Mesodermal cell (in vitro differentiated cells): ENCODE results near the gene JMJD7.

ENCODE experiments used
- H3K27ac ChIP-seq: 2 replicates; pipeline ENCODE4 v1.7.0; 2013; ENCODE audit warnings: mild to moderate bottlenecking, low read depth, low read length, moderate library complexity; ENCODE audit not compliant: severe bottlenecking
- H3K36me3 ChIP-seq: 2 replicates; pipeline ENCODE4 v1.7.1; 2013; ENCODE audit warnings: mild to moderate bottlenecking, low read length, moderate library complexity; ENCODE audit not compliant: control insufficient read depth, insufficient read depth
- H3K4me1 ChIP-seq: one replicate; pipeline ENCODE4 v1.7.1; 2013; ENCODE audit warnings: mild to moderate bottlenecking, low read length; ENCODE audit not compliant: insufficient read depth, control insufficient read depth, poor library complexity, severe bottlenecking
- H3K4me3 ChIP-seq: 2 replicates; pipeline ENCODE4 v1.7.0; 2013; ENCODE audit warnings: low read length, control low read depth, mild to moderate bottlenecking; ENCODE audit not compliant: insufficient read depth, poor library complexity, severe bottlenecking; ENCODE audit errors: extremely low read depth
- H3K9me3 ChIP-seq: 2 replicates; pipeline ENCODE4 v1.7.1; 2013; ENCODE audit warnings: mild to moderate bottlenecking, low read length, moderate library complexity; ENCODE audit not compliant: control insufficient read depth
- WGBS, 2 experiments: methylation state at CpG; one replicate each; pipeline ENCODE4 v1.1.5; 2013; ENCODE audit warnings: missing lambda C conversion rate in 2 of 2; ENCODE audit not compliant: insufficient coverage in 2 of 2; 5-methylcytosine and 5-hydroxymethylcytosine counted together

JMJD7 gene

DNA sequence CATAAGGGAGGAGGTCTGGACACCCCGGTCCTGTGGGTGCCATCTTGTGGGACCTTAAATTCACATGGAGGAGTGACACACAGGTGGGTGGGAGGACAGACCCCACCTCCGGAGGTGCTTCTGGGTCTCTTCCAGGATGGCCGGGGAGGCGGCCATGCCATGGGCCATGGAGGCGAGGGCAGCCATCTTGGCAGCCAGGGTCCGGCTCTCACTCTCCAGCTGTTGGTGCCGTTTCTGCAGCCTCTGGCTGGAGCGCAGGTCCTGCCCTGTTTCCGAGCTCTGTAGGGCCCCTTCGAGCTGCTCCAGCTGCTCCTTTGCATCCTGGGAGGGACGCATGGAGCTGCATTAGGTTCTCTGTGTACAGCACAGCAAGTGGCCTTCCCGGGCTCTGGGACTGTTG lies 46.8 kb downstream of the JMJD7 start:
- H3K27ac ChIP-seq: no peak overlapping the region
- no peaks in the 10 kb centered on the region for H3K36me3 ChIP-seq
- 91 to 97% methylated on average over 12 of the region's 12 CpGs for WGBS, 2 experiments
- H3K4me1 ChIP-seq: no peaks in the 10 kb centered on the region
- H3K4me3 ChIP-seq: no peak overlapping the region
- H3K9me3 ChIP-seq: no peaks in the 10 kb centered on the region

DNA sequence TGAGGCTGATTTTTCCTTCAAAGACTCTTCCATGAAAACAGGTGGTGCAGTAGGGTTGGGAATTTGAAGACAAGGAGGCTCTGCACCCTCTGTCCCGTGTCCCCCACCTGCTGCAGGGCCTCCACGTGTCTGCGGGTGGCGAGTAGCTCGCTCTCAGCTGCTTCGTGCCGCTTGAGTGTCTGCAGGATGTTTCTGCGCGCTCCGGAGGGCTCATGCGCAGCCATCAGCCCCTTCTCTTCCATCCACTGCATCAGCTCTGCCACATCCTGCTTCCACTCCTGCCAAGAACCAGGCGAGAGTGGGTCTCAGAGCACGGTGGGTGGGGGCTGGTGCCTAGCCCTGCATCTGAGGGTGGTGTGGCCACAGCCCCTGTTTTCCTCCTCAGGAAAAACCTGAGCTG lies 48.1 kb downstream of the JMJD7 start:
- Histone ChIP-seq H3K9me3 (no peaks in the 10 kb centered on the region), H3K4me3 (no peak overlapping the region), H3K4me1 (no peaks in the 10 kb centered on the region), H3K27ac (no peak overlapping the region), H3K36me3 (no peaks in the 10 kb centered on the region)
- 86 to 92% methylated on average over 13 of the region's 13 CpGs for WGBS, 2 experiments

DNA sequence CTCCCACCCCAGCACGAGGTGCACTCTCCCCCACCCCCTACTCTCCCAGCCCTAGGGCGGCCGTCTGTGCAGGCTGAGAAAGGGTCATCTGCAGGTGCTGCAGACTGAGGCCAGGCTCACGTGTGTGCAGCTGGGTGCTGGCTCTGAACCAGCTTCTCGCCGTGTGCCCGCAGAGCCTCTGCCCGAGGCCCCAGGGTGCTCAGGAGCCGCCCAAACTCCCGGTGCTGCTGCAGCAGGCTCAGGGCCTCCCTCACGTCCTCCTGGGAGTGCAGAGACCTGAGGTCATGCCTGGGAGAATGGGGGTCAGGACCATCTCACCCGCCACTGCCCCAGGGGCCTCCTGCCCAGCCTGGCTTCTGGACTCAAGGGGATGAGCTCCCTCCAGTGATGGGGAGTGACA lies 48.8 kb downstream of the JMJD7 start:
- Histone ChIP-seq H3K27ac (no peak overlapping the region), H3K9me3 (no peaks in the 10 kb centered on the region), H3K4me1 (no peaks in the 10 kb centered on the region), H3K36me3 (no peaks in the 10 kb centered on the region), H3K4me3 (no peak overlapping the region)
- 88 to 89% methylated on average over 10 to 11 of the region's 12 CpGs for WGBS, 2 experiments

DNA sequence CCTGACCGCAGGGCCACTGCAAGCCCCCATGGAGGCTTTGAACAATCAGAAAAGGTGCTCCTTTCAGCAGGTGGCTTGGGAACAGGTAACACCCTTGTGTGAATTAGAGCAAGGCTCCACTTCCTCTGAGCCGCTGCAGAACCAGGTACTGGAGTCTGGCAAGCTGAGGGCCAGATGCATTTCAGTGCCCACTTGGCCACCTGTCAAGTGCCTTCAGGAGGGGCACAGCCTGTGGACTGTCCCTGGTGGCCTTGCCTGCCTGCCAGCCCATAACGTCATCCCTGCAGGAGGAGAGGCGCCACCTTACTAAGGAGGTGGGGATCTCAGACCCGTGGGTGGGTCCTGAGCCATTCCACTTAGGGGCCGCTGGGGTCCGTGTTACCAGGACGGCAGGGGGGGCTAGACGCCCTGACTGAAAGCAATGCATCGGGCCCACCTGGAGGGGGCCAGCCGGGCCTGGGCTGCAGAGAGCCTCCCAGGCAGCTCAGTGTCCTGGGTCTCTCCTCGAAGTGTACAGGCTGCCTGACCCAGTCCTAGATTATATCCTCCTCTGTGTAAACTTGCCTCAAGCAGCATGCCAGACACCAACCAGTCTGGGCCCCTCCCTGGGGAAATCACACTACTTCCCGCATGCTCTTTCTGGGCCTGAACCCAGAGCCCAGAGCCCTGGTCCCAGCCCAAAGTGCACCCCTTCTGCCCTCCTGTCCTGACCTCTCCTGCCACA lies 49.9 kb downstream of the JMJD7 start:
- no peaks in the 10 kb centered on the region for H3K9me3 ChIP-seq
- H3K36me3 ChIP-seq: no peaks in the 10 kb centered on the region
- H3K27ac ChIP-seq: no peak overlapping the region
- H3K4me1 ChIP-seq: no peaks in the 10 kb centered on the region
- no peak overlapping the region for H3K4me3 ChIP-seq
- 77 to 80% methylated on average over 12 of the region's 13 CpGs for WGBS, 2 experiments

DNA sequence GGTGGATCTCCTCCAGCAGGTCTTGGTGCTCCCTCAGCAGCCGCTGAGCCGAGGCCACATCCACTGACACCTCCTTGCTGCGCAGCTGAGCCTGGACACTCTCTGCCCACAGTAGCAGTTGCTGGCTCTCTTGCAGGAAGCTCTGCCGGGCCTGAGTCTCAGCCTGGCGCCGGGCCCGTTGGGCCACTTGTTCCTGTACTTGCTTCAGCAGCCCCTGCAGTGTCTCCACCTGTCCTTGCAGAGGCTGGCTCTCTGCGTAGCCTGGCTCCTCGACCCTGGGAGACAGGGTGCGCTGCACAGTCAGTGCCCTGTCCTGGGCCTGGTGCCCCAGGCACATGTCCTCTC lies 50.4 kb downstream of the JMJD7 start:
- WGBS, 2 experiments: 93% methylated on average over 8 to 10 of the region's 10 CpGs
- H3K27ac ChIP-seq: no peak overlapping the region
- H3K4me3 ChIP-seq: no peak overlapping the region
- no peaks in the 10 kb centered on the region for H3K9me3 ChIP-seq
- H3K36me3 ChIP-seq: no peaks in the 10 kb centered on the region
- no peaks in the 10 kb centered on the region for H3K4me1 ChIP-seq

DNA sequence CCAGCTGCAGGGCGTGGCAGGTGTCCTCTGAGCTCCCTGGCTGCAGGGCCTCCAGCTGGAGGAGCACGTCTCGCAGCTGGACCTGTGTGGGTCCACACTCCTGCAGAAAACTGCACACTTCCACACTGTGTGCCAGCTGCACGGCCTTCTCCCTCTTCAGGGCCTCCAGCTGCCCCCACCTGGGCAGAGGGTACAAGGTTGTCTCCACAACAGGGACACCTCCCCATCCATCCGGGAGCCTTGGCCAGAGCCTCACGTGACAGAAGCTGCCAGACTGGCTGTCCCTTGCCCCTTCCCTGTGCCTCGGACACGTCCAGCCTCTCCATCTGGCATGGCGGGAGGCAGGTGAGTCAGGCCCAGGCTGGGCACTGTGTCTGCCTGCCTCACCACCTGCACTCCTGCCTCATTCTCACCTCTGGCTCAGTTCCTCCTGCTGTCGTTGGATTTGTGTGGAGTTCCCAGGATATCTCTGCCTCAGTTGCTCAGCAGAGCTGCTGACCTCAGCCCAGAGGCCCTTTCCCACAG lies 51.5 kb downstream of the JMJD7 start:
- Histone ChIP-seq H3K36me3 (no peaks in the 10 kb centered on the region), H3K27ac (no peak overlapping the region), H3K4me1 (no peaks in the 10 kb centered on the region), H3K4me3 (no peak overlapping the region), H3K9me3 (no peaks in the 10 kb centered on the region)
- 84 to 95% methylated on average over 8 to 10 of the region's 10 CpGs for WGBS, 2 experiments

DNA sequence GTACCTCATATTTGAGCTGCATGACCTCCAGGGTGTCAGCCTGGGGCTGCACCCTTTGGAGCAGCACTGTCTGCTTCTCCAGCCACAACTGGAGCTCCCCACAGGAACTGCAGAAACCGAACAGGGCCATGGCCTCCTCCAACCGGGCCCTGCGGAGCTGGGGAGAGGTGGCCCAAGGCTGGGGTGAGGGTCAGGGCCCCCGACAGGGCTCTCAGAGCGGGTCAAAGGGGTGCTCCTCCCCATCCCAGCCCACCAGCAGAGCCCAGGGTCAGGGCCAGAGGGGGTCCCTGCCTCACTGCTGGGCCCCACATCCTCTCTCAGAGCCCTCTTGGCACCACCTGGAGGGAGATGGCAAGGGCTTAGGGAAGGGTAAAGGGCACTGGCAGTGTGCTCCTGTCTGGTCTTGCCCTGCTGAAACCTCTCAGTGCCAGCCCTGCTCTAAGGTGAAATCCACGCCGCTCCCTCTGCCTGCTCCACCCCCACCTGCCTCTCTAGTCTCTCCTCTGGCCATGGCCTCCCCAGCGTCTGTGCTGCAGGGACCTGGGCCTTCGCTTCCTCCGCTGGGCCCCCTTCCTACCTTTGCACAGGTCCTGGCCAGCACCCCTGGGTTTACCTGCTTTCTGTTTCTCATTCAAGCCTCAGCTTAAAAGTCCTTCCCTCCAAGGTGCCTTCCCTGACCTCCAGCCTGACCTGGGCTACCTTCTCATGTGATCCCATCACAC lies 52.4 kb downstream of the JMJD7 start:
- Histone ChIP-seq H3K9me3 (no peaks in the 10 kb centered on the region), H3K4me1 (no peaks in the 10 kb centered on the region), H3K27ac (no peak overlapping the region), H3K36me3 (no peaks in the 10 kb centered on the region), H3K4me3 (no peak overlapping the region)
- 90 to 98% methylated on average over 6 to 8 of the region's 10 CpGs for WGBS, 2 experiments

DNA sequence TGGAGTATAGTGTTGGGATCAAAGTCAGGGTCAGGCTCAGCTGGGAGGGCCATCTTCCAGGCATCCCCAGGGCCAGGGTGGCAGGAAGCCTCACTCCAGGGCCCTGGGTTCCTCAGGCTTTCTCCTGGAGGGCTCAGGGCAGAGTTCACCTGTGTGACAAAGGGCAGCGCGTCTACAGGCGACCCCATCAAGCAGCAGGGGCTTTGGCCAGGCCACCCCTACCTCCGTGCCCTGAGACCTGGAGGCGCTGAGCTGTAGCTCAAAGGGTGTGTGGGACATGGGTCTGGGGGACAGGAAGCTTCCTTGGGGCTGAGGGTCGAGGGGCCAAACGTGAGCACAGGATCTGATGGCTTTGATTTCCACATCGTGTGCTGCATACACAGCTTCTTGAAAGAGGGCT lies 53.2 kb downstream of the JMJD7 start:
- no peaks in the 10 kb centered on the region for H3K4me1 ChIP-seq
- 89 to 91% methylated on average over 8 of the region's 8 CpGs for WGBS, 2 experiments
- no peak overlapping the region for H3K4me3 ChIP-seq
- no peaks in the 10 kb centered on the region for H3K9me3 ChIP-seq
- H3K27ac ChIP-seq: no peak overlapping the region
- H3K36me3 ChIP-seq: no peaks in the 10 kb centered on the region

DNA sequence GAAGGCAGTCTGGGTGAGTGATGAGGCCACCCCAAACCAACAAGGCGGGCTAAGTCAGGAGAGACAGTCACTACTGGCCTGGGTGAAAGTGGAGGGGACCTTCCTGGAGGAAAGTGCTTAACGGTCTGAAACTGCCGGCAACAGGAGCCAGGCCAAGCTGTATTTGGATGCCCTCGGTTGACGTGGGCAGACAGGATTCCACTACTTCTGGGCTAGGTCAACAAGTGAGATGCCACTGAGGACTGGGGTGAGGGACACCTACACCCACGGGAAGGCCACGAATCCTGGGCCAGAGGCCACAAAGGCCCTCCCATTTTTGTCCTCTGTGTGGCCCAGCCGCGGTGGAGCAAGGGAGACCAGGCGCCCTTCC lies 53.6 kb downstream of the JMJD7 start:
- Histone ChIP-seq H3K36me3 (no peaks in the 10 kb centered on the region), H3K27ac (no peak overlapping the region), H3K9me3 (no peaks in the 10 kb centered on the region), H3K4me1 (no peaks in the 10 kb centered on the region), H3K4me3 (no peak overlapping the region)
- 47 to 49% methylated on average over 9 to 10 of the region's 10 CpGs for WGBS, 2 experiments

DNA sequence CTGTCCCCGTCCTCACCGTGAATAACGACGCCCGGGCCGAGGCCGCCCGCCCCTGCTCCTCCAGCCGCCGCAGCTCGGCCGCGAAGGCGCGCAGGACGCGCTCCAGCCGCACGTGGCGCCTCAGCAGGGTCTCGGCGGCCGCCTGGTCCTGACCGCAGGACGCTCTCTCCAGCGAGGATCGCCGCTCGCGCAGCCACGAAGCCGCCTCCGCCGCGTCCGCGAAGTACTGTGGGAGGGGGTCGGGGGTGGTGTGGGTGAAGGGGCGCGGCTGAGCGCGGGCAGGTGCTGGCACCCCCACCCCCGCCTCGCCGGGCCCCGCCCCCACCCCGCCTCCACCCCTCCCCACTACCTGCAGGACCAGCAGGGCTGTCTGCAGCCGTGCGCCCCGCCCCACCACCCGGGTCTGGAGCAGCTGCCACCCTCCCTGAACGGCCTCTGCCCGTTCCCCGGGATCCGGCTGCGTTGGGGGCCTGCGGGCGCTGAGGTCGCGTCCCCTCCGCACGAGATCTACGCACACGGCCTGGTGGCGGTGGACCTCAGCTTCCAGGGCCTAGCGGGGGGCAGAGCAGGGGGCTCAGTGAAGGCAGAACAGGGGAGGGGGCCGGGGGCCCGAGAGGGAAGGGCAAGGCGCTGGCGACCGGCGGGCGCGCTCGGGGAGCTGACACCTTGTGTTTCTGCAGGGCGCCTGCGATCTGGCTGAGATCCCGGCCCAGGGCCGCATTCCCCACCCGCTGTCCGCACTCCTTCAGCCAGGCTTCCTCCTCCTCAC lies 54.2 kb downstream of the JMJD7 start:
- peak overlapping the region; percentile 5 for H3K4me3 ChIP-seq
- WGBS, 2 experiments: 7 to 10% methylated on average over 35 to 48 of the region's 81 CpGs
- H3K27ac ChIP-seq: no peak overlapping the region

More for the DNA sequence above, 54.2 kb downstream of the JMJD7 start:
- Histone ChIP-seq H3K9me3 (no peaks in the 10 kb centered on the region), H3K4me1 (no peaks in the 10 kb centered on the region), H3K36me3 (no peaks in the 10 kb centered on the region)
